Choroid plexus epithelial cell (primary cell): Measurements from ENCODE around the gene NPFF.
A peak's percentile ranks its signal among the peaks of the same experiment; 100 is the strongest.

Experiments used
- DNase-seq: peaks from one replicate; pipeline ENCODE4 v3.0.0-alpha.2; 2010; ENCODE audit warnings: low read depth
- H3K4me3 ChIP-seq: 2 replicates; pipeline ENCODE4 v1.5.1; 2011; ENCODE audit warnings: low read depth, mild to moderate bottlenecking, control low read depth, low read length, moderate library complexity
- CTCF ChIP-seq: conservative IDR thresholded peaks from 2 replicates; pipeline ENCODE4 v1.5.1; 2011; ENCODE audit warnings: low read depth, mild to moderate bottlenecking, control low read depth, inconsistent platforms, low read length, moderate library complexity

The NPFF gene

DNA sequence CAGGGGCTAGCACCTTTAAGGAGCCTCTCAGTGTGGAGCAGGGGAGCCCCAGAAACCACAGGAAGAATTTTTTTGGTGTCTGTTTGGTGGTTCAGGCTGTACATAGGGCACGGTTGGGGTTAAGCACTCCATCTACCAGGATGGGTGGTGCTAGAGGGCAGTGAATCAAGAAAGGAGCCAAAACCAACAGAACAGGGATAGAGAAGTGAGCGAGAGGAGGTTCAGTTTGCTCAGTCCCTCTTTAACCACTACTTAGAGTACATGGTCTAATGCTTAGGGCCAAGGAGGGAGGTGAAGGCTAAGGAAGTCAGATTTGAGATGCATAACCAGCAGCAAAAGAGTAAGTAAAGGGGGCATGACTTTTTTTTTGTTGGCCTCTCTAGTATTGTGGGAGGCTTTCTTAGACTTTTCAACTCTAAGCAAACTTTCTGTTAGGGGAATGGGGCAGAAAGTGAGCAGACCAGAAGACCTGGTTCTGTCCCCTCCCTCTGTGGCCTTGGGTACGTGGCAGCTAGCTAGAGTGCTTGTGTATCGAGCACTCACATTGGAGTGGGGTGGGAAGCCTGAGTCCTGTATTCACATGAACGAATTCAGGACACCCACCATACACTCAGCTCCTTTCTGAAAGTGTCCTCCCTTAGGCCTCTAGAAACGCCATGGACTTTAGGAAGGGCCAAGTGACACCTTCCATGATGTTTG lies 6.6 kb upstream of the NPFF start:
- DNase-seq = no peak
- TF ChIP-seq CTCF = no peak
- H3K4me3 ChIP-seq = no peak overlapping the region

GRCh38 chr12:53510181-53510812 lies 3.0 kb upstream of the NPFF start:
- no peak overlapping the region for H3K4me3 ChIP-seq
- TF ChIP-seq CTCF = no peak
- DNase-seq = no peak

DNA sequence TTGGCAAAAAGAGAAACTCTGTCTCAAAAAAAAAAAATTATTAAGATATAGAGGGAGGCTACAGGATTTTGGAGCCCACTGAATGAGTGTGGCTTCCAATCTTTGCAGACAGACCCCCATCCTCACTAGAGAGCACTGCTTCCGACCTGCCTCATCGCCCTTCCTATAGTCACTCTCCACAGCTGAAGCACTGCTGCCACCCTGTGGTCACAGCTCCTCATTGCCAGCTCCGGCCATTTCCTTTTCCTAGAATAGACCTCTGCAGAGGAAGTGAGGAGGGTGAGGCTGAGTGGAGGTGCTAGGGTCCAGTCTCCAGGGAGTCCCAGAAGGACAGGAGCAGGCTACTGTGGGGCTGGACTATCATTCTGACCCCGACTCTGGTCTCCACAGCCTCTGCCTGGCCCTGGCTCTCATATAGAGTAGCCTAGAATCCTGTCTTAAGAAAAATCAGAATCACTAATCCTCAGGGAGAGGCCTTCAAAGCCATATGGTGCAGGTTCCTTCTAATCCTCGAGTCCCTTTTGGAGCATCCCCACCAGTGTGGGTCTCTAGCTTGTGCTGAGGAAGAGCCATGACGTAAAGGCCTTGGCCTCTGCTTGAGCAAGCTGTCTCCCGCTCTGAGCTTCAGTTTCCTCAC lies 1.4 kb upstream of the NPFF start:
- no peak overlapping the region for H3K4me3 ChIP-seq
- TF ChIP-seq CTCF = peak; percentile 93

GRCh38 chr12:53507603-53507885 lies 260 bp upstream of the NPFF start:
- TF ChIP-seq CTCF = no peak
- no peak for DNase-seq
- no peak overlapping the region for H3K4me3 ChIP-seq

More for the DNA sequence above, 1.4 kb upstream of the NPFF start:
- peak; percentile 85 for DNase-seq

GRCh38 chr12:53506450-53506785 lies 866 bp downstream of the NPFF start:
- no peak overlapping the region for H3K4me3 ChIP-seq
- no peak for DNase-seq
- TF ChIP-seq CTCF = no peak

- TF ChIP-seq CTCF = no peak
- no peak for DNase-seq
- H3K4me3 ChIP-seq = no peak overlapping the region
Measured at GRCh38 chr12:53505555-53506449, 1.5 kb downstream of the NPFF start.
